HL-60 (cell line): Measurements from ENCODE around the gene C10orf88.

Experiments
- DNase-seq, 2 experiments: peaks; one replicate each; pipeline ENCODE4 v3.0.0-alpha.2; 2010 to 2020; ENCODE audit warnings: low read depth in 1 of 2, low spot score in 1 of 2
- H3K27ac ChIP-seq: fragments of 250-450 bp; sonication (Bioruptor Pico); replicated peaks from 2 replicates; pipeline ENCODE4 v1.5.1; 2020; ENCODE audit warnings: mild to moderate bottlenecking, moderate library complexity
- H3K27me3 ChIP-seq: fragments of 250-450 bp; sonication (Bioruptor Pico); 2 replicates; pipeline ENCODE4 v1.5.1; 2021; ENCODE audit warnings: mild to moderate bottlenecking, moderate library complexity; ENCODE audit not compliant: insufficient read depth, poor library complexity, severe bottlenecking
- H3K4me3 ChIP-seq: replicated peaks from 2 replicates; pipeline ENCODE4 v1.5.1; 2011; ENCODE audit warnings: mild to moderate bottlenecking, control low read depth, low read length; ENCODE audit not compliant: insufficient read depth
- GABPA ChIP-seq: IDR thresholded peaks from 2 replicates; pipeline ENCODE4 v1.6.1; 2012; ENCODE audit warnings: low read depth
- POLR2AphosphoS5 ChIP-seq: IDR thresholded peaks from 2 replicates; pipeline ENCODE4 v1.6.1; 2012; ENCODE audit warnings: low read depth
- SPI1 ChIP-seq: IDR thresholded peaks from 2 replicates; pipeline ENCODE4 v1.6.1; 2012; ENCODE audit warnings: low read depth, mild to moderate bottlenecking, borderline replicate concordance
- TF ChIP-seq, protein P1 (sequence below): IDR thresholded peaks from one replicate; pipeline ENCODE4 v1.5.1; 2011; ENCODE audit warnings: low read length, control low read depth, inconsistent platforms; ENCODE audit not compliant: insufficient read depth
- TF ChIP-seq, protein P2 (sequence below): IDR thresholded peaks from 2 replicates; pipeline ENCODE4 v1.6.1; 2012; ENCODE audit warnings: low read depth; ENCODE audit not compliant: insufficient replicate concordance

Gene C10orf88

DNA sequence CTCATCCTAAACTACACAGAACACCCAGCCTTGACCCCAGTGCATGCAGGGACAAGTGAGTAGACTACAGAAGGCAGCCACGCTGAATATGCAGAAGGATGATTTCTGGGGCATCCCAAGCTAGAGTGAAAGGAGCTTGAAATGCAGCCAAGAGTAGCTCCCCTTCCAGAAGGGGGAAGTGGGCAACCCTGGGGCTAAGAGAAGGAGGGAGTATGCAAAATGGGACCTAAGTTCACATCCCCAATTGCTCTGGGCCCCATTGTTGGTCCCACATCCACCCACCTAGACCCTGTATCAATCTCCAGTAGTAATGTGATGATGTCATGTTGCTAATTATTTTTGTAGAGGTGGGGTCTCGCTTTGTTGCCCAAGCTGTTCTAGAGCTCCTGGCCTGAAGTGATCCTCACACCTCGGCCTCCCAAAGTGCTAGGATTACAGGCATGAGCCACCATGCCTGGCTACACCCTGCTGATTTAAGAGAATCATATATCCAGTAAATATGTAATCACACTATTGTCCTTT, 20.6 kb upstream of the C10orf88 start:
- H3K27ac ChIP-seq = no peak overlapping the region
- TF ChIP-seq POLR2AphosphoS5 (no peak), SPI1 (peak; percentile 62; the same call in 1 of the 2 replicates)
- no peak overlapping the region for H3K4me3 ChIP-seq
- DNase-seq = peak in 1 of 2 experiments; percentile 9
- no peaks in the 10 kb centered on the region for H3K27me3 ChIP-seq

DNA sequence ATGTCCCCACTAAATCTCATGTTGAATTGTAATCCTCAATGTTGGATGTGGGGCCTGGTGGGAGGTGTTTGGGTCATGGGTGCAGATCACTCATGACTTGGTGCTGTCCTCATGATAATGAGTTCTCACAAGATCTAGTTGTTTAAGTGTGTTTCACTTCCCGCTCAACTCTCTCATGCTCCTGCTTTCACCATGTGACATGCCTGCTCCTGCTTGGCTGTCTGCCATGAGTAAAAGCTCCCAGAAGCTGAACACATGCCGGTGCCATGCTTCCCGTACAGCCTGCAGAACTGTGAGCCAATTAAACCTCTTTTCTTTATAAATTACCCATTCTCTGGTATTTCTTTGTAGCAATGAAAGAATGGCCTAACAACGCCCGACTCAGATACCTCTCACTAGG, 20.0 kb upstream of the C10orf88 start:
- TF ChIP-seq POLR2AphosphoS5 = no peak
- TF ChIP-seq GABPA = no peak
- no peak for TF ChIP-seq SPI1
- TF ChIP-seq, protein P1, sequence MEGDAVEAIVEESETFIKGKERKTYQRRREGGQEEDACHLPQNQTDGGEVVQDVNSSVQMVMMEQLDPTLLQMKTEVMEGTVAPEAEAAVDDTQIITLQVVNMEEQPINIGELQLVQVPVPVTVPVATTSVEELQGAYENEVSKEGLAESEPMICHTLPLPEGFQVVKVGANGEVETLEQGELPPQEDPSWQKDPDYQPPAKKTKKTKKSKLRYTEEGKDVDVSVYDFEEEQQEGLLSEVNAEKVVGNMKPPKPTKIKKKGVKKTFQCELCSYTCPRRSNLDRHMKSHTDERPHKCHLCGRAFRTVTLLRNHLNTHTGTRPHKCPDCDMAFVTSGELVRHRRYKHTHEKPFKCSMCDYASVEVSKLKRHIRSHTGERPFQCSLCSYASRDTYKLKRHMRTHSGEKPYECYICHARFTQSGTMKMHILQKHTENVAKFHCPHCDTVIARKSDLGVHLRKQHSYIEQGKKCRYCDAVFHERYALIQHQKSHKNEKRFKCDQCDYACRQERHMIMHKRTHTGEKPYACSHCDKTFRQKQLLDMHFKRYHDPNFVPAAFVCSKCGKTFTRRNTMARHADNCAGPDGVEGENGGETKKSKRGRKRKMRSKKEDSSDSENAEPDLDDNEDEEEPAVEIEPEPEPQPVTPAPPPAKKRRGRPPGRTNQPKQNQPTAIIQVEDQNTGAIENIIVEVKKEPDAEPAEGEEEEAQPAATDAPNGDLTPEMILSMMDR = no peak
- TF ChIP-seq, protein P2, sequence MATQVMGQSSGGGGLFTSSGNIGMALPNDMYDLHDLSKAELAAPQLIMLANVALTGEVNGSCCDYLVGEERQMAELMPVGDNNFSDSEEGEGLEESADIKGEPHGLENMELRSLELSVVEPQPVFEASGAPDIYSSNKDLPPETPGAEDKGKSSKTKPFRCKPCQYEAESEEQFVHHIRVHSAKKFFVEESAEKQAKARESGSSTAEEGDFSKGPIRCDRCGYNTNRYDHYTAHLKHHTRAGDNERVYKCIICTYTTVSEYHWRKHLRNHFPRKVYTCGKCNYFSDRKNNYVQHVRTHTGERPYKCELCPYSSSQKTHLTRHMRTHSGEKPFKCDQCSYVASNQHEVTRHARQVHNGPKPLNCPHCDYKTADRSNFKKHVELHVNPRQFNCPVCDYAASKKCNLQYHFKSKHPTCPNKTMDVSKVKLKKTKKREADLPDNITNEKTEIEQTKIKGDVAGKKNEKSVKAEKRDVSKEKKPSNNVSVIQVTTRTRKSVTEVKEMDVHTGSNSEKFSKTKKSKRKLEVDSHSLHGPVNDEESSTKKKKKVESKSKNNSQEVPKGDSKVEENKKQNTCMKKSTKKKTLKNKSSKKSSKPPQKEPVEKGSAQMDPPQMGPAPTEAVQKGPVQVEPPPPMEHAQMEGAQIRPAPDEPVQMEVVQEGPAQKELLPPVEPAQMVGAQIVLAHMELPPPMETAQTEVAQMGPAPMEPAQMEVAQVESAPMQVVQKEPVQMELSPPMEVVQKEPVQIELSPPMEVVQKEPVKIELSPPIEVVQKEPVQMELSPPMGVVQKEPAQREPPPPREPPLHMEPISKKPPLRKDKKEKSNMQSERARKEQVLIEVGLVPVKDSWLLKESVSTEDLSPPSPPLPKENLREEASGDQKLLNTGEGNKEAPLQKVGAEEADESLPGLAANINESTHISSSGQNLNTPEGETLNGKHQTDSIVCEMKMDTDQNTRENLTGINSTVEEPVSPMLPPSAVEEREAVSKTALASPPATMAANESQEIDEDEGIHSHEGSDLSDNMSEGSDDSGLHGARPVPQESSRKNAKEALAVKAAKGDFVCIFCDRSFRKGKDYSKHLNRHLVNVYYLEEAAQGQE = no peak
- H3K27me3 ChIP-seq = no peaks in the 10 kb centered on the region
- no peak for DNase-seq
- H3K4me3 ChIP-seq = no peak overlapping the region
- no peak overlapping the region for H3K27ac ChIP-seq

DNA sequence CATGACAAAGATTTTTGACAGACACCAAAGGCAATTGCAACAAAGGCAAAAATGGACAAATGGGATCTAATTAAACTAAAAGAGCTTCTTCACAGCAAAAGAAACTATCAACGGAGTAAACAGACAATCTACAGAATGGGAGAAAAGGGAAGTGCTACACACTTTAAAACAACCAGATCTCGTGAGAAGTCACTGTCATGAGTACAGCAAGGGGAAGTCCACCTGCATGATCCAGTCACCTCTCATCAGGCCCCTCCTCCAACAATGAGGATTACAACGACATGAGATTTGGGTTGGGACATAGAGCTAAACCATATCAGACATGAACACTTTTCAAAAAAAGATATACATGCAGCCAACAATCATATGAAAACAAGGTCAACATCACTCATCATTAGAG, 14.7 kb upstream of the C10orf88 start:
- peak; percentile 92 for TF ChIP-seq SPI1
- TF ChIP-seq, protein P2 = no peak
- TF ChIP-seq GABPA = no peak
- Histone ChIP-seq H3K27ac (0 out of 2 replicates have a peak overlapping the region, but pooled peaks have one; percentile 27), H3K4me3 (no peak overlapping the region), H3K27me3 (no peaks in the 10 kb centered on the region)
- DNase-seq = peak in 1 of 2 experiments; percentile 44

DNA sequence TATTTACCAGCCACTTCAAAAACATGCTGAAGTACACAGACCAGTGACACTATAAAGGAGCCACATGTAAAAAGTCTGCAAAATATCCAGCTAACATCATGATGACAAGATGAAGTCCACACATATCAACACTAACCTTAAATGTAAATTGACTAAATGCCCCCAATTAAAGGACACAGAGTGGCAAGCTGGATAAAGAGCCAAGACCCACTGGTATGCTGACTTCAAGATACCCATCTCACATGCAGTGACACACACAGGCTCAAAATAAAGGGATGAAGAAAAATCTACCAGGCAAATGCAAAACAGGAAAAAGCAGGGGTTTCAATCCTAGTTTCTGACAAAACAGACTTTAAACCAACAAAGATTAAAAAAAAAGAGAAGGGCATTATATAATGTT, 12.9 kb upstream of the C10orf88 start:
- TF ChIP-seq, protein P1 = no peak
- no peak for TF ChIP-seq POLR2AphosphoS5
- no peak for DNase-seq
- no peak overlapping the region for H3K4me3 ChIP-seq
- no peaks in the 10 kb centered on the region for H3K27me3 ChIP-seq
- H3K27ac ChIP-seq = no peak overlapping the region

DNA sequence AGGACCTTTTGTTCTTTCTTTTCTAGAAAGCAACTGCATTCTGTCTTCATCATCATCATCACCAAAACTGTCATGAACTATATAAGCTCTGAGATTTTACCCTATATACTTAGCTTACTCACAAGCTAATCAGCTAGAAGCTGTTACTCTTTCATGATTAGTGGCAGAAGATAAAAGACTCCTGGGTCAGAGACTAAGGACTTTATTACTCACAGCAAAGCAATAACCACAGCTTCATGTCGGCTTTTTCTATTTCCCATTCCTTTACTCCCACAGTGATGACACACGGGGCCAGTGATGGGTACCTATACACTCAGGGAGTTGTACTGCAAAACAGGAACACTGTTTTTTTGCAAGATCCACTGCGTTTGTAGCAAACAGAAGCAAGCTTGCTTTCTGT, 8.4 kb upstream of the C10orf88 start:
- Histone ChIP-seq H3K4me3 (no peak overlapping the region), H3K27me3 (no peaks in the 10 kb centered on the region), H3K27ac (no peak overlapping the region)
- TF ChIP-seq, protein P2 = no peak
- no peak for TF ChIP-seq SPI1
- no peak for TF ChIP-seq GABPA
- TF ChIP-seq, protein P1 = no peak
- TF ChIP-seq POLR2AphosphoS5 = no peak
- DNase-seq = no peak
